Iris pigment epithelial cell (primary cell): Measurements from ENCODE around the gene ZCCHC7.
"Not testable (repeated sequence)": the region's sequence is repeated elsewhere in the genome, so short reads cannot be mapped to it uniquely, and the experiment has no call there.

Experiments
- DNase-seq: peaks from one replicate; pipeline ENCODE4 v3.0.0-alpha.2; 2011; ENCODE audit warnings: low read depth

Gene ZCCHC7

GRCh38 chr9:37293664-37294524, 173.5 kb downstream of the ZCCHC7 start:
- DNase-seq: peak; percentile 28

- DNase-seq: no peak
Measured at GRCh38 chr9:37295178-37295577, 174.8 kb downstream of the ZCCHC7 start.

GRCh38 chr9:37295796-37296195, 175.4 kb downstream of the ZCCHC7 start:
- DNase-seq: no peak

GRCh38 chr9:37297592-37297991, 177.2 kb downstream of the ZCCHC7 start:
- no peak for DNase-seq

- DNase-seq: peak; percentile 49
Measured at GRCh38 chr9:37300620-37301019, 180.2 kb downstream of the ZCCHC7 start.

- DNase-seq: no peak
Measured at GRCh38 chr9:37301042-37301853, 180.9 kb downstream of the ZCCHC7 start.

GRCh38 chr9:37301854-37302172, 181.4 kb downstream of the ZCCHC7 start:
- DNase-seq: no peak

GRCh38 chr9:37302277-37302676, 181.9 kb downstream of the ZCCHC7 start:
- DNase-seq: no peak

- DNase-seq: not testable (repeated sequence)
Measured at GRCh38 chr9:37303272-37303671, 182.9 kb downstream of the ZCCHC7 start.

- DNase-seq: peak; percentile 56
Measured at GRCh38 chr9:37309136-37309535, 188.8 kb downstream of the ZCCHC7 start.

GRCh38 chr9:37311938-37312708, 191.7 kb downstream of the ZCCHC7 start:
- DNase-seq: peak; percentile 82

- peak; percentile 23 for DNase-seq
Measured at GRCh38 chr9:37324261-37324683, 203.9 kb downstream of the ZCCHC7 start.

- DNase-seq: no peak
Measured at GRCh38 chr9:37324691-37325490, 204.5 kb downstream of the ZCCHC7 start.

- DNase-seq: no peak
Measured at GRCh38 chr9:37325778-37326177, 205.4 kb downstream of the ZCCHC7 start.

GRCh38 chr9:37327553-37327952, 207.2 kb downstream of the ZCCHC7 start:
- no peak for DNase-seq

- DNase-seq: no peak
Measured at GRCh38 chr9:37328556-37329227, 208.3 kb downstream of the ZCCHC7 start.

- peak; percentile 34 for DNase-seq
Measured at GRCh38 chr9:37329576-37329975, 209.2 kb downstream of the ZCCHC7 start.

- DNase-seq: no peak
Measured at GRCh38 chr9:37331871-37332270, 211.5 kb downstream of the ZCCHC7 start.

GRCh38 chr9:37332578-37332977, 212.2 kb downstream of the ZCCHC7 start:
- DNase-seq: no peak

- no peak for DNase-seq
Measured at GRCh38 chr9:37333288-37333687, 212.9 kb downstream of the ZCCHC7 start.

- no peak for DNase-seq
Measured at GRCh38 chr9:37335238-37335637, 214.9 kb downstream of the ZCCHC7 start.
